ENCODE results near the gene GPR87.

Gene GPR87

DNA sequence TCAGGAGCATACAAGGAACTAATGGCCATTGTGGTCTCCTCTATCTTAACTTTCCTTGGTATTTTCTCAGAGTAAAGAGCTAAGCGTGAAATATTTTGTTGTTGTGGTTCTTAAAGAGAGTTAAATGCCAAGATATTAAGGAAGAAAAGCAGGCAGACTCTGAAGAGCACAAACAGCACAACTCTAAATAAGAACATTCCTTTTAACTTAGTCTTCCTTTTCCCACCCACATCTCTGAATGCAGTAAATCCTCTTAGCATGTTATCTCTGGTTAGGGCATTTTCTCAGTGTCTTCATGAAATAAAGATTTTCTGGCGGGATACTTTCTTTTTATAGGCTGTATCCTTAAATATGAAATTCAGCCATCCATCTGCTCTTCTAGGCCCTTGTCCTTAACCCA, 1.5 kb downstream of the GPR87 start:
- DNase-seq, result no peak

DNA sequence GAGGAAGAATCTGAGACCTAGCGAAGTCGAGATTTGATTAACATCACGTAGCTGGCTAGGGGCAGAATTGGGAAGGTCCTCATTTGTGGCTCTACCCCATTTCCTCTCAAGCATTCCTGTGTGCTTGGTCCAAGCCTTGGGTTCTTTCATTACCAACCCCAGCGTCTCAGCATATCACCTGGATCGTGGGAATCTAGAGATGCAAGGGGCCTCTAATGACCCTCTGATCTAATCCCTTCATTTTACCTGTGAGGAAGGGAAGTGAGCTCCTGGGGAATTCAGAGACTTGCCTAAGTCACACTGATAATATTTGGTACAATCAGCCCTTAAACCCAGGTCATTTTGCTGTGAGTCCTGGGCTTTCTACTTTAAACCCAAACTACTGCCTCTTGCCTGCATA, 2.0 kb downstream of the GPR87 start:
- DNase-seq, result no peak

DNA sequence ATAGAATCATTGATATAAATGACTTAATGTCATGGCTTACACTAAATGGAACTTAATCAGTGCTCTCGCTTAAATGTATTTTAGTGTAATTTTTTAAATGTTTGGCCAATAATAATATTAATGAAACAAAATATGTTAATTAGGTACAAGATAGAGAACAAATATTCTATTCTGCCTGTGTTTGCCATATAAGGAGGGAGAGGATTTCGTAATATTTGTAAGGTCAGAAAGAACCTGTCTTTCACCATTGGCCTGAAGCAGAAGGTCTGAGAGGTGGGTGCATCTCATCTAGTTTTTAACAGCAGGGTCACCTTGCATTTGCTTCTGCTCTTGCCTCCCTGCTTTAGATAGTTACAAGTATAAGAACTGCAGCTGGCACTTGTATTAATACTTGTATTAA, 2.5 kb downstream of the GPR87 start:
- DNase-seq, result no peak

DNA sequence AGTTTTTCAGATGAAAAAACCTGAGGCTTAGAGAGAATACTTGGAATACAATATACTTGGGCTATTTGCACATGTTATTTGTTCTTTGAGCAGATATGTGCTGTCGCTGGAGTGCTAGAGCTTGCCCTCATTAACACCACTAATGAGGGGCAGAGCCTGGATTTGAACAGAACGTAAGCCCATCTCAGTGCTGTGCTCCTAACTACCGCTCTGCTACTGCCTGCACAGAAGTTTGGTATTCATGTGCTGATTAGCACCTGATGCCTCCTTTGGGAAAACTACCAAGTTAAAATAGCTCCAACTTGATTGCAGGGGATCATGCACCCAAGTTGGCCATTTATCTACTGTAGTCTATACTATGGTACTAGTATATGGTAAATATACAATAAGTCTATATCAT, 3.6 kb downstream of the GPR87 start:
- DNase-seq, result no peak

DNA sequence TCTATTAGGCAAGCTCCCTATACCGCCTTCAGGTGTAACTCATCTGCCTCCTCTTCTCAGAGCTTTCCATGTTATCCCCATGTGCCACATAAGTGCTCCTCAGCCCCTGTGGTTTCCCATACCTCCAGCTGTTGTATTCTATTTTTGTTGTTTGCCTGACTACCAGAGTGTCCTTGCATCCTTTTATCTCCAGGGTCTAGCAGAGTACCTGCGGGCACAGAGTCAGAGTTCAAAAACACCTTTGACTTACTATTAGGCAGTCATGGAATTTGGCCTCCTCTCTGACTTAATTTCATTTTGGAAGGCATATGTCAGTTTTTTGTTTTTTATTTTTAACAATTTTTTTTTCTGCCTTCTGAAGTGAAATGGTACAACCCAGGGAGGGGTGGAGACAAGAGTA, 7.1 kb downstream of the GPR87 start:
- no peak for DNase-seq

DNA sequence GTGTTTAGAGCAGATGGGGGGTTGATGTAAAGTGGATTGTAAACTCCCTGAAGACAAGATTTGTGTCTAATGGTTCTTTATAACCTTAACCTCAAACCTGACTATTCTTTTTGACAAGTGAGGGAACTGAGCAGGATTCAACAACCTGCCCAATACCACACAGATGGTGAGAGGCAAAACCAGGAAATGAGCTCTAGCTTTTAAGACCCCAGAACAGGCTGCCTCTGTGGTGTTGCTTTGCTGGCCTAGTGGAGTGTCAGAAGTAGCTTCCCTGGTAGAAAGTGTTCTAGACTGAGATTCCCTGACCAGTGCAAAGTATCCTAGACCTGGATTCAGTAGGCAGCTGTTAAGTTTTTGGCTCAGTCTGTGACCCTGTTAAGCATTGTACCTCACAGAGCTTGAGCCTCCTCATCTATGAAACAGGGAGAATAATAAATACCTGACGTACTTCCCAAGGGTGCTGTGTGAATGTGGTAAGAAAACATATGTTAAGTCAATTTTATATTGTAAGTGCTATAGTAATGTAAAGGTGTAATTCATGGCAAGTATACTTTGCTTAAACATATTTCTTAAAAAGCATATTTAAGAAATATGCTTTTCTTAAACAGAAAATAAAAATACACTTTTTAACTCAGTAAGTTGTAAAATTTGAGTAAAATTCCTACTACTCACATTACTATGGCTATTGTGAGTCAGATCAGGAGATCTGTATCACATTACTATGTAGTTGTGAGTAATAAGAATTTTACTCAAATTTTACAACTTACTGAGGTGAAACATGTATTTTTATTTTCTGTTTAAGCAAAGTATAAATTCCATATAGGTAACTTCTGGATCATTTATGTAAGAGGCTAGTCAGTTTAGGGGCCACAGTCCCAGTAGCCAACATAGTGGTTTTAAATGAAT, 8.8 kb downstream of the GPR87 start:
- DNase-seq, result no peak

DNA sequence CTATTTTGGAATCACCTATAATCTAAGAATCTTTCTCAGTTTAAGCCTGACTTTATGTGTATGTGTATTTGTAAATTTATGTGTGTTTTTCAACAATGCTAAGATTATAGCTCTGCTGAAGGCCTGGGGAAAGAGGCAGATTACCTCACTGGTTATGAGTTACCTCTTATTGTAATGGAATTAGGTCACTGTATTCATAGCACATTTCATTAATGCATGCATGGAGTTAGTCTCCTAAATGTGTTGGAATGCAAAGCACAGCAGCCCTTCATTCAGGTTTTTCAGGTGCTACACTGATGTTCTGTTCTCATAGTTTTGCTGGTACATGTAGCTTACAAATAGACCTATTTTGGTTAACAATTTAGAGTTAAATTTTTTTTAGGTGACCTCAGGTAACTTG, 9.5 kb downstream of the GPR87 start:
- no peak for DNase-seq

DNA sequence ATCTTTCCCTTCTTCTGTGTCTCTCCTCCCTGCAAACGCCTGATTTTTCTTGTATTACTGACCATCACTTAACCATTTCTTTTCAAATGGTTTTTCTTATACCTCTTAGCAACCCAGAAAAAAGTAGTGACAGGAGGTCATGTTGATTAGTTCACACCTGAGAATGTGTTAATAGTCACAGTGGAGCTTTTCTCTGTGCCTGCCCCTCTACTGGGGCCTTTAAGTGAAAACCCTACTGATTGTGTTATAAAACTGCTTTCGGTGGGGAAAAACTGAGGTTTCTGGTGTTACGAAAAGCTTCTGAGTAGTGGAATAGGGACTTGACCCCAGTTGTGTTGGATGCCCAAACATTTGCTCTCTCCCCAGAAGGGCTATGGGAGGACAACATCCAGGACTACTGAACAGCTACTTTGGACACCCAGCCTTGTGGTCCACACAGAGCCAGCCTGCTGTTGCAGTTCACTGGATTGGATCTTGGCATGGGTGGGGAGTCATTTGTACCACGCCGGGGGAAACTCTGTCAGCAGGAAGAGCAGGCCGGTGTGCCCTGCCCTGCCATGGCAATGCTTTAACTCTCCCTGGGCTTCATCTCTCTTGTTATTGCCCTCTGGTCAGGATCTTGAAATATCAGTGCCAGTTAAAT, 10.3 kb downstream of the GPR87 start:
- no peak for DNase-seq

DNA sequence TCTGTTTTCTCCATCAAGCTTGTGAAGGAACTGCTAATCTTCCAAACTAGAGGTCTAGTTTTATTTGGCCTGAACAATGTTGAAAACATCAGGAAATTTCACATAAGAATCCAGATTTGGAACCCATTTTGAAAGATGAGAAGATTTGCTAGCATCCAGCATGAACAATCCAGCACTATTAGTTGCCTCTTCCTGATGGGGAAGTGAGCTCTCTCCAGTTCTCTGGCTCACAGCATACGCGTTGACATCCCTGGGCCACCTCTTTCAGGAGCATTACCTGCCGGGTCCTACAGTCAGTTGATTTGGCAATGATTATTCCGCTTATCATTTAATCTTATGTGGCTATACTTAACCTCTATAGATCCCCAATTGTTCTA, 10.9 kb downstream of the GPR87 start:
- no peak for DNase-seq

DNA sequence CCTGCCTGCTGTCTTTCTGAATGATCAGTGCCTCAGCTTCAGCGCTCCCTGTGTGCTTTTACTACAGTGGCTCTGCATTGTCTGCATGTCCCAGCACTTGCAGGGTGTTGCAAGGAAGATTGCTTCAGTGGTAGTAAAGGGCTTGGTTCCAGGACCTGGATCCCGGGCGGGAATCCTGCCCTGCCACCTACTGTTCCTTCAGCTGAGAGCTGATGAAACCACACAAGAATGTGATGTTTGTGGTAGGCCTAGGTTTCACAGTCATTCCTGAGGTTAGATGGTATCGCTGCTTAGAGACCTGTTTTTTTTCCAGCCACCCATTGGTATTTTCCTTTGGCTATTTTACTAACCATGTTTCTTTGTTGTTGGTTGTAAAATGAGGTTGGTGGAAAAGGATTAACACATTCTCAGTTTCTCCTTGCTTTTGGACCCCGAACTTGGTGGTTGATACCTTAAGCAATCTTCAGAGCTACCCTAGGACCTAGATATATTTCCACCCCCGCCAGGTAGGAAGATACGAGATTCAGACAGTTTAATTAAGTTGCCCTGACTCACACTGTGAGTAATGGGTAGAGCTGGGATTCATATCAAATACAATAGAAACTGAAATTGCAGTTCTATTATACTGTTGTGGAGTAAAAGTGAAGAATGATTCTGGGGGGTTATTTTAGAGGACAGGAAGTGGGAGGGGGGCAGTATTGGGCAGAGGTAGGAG, 11.4 kb downstream of the GPR87 start:
- no peak for DNase-seq

DNA sequence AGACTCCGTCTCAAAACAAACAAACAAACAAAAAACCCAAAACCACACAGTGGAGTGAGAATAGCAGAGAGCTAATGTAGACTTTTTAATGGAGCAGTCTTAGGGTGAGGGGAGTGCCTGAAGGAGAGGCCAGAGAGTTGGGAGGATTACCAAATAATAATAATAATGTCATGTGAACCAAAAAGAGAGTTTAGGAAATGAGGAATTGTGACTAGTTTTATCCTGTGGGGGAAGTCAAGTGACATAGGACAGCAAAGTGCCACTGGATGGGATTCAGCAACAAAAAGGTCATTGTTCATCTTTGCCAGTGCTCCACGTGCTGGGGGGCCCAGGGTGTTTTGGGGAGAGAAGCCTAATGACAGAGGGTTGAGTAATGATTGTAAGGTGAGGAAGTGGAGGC, 12.9 kb downstream of the GPR87 start:
- DNase-seq, result peak in 1 of 2 donors; percentile 50

DNA sequence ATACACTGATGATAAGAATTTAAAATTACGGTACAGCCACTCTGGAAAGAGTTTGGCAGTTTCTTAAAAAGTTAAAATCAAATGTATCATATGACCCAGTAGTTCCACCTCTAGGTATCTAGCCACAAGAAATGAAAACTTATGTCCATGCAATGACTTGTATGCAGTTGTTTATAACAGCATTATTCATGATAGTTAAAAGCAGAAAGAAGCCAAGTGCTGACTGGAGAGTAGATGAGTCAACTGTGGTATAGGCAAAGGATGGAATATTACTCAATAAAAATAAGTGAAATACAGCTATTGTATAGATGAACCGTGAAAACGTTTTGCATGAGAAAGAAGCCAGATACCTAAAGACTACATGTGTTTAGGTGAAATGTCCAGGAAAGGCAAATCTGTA, 14.8 kb downstream of the GPR87 start:
- no peak for DNase-seq

DNA sequence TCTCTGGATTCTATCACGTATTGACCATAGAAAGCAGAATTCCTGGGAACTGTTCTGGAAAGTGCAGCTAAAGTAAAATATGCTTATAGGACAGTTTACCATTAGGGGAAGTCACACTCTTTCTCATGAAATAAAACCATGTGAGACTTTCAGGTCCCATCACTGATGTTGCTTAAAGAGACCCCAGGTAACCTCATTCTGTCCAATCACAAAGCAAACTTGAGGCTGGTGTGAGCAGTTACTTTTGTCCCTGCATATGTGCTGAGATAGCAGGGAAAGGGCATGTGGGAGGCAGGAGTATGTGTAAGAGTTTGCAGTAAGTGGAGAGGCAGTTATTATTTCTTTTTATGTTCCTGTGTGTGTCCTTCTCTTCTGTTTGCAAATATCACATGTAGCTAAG, 16.1 kb downstream of the GPR87 start:
- DNase-seq, result peak in 1 of 2 donors; percentile 72

DNA sequence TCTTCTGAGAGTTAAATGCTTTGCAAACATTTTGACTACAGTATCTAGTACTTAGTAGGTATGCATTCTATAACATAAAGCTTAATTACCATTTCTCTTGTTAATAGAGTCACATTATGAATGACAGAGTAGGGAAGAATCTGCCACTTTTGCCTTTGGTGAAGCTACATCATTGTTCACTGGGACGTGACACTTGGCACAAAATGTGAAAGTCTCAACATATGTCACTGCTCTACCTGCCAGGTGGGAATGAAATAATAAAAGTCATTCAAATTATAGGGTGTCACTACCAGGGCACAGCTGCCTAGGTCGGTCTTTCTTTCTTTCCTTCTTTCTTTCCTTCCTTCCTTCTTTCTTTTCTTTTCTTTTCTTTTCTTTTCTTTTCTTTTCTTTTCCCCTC, 17.6 kb downstream of the GPR87 start:
- DNase-seq, result no peak

DNA sequence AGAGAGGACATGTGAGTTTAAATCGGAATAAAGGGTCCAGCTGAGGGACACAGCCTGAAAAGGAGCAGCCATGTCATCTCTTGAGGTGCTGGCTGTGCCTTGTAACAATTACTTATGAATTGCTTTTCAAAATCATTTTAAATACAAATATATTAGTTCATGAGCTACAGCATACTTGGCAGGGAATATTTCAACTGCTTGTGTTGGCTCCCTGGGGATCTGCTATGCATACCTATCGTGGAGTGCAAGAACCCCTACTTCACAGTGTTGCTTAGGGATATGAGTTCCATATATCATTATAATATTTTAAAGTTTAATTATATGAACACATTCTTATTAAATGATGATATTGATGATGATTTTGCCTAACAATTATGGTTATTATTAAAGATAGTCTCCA, 19.2 kb downstream of the GPR87 start:
- no peak for DNase-seq

DNA sequence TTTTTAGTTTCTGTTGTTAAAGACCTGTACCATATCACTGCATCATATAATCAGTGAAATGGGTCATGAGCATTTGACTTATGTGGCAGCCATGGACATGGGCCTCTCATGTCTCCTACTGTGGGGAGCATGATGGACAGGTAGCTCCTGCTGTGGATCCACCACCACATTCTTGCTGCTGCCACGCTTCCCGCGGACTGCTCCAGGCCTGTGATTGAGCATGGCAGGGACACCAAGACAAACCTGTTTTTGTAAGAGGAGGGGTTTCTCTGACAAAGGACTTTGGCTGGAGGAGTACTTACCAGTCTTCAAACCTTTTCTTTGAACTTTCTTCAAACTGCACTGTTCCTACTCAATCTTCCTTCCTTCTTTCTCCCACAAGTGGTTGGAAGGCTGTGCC, 20.4 kb downstream of the GPR87 start:
- no peak for DNase-seq

DNA sequence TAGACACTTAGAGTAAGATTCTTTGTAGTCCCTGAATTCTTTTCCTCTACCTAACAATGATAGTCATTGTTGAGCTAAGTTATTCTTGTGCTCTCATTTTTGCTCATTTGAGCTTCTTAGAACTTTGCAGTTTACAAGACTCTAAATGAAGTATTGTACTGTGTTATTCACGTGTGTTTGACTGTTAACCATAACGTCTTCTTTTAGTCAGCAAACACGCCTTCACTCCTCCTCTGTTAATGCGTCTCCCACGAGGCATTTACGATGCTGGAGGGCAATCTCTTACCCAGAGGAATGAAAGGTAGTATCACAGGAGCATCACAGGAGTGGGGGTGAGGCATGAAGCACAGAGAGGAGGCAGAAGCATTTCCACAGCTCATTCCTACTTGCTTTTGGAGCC, 23.5 kb downstream of the GPR87 start:
- no peak for DNase-seq

DNA sequence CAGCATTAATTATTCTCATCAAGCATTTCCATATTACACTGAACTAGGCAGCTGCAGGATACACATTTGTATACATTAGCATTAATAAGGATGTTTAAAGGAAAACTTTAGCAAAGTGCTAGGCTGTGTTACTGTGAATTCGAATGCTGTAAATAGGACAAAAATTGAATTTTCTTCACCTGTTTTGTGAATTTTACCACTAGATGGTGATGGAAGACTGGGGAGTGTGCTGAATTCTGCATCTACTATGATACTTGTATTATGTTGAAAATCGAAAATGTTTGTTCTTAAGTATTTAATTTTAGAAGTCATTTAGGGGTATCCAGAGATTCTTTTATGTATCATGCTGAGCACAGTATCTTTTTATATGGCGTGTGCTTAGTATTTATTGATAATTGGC, 25.9 kb downstream of the GPR87 start:
- DNase-seq, result peak; percentile 51 to 71

DNA sequence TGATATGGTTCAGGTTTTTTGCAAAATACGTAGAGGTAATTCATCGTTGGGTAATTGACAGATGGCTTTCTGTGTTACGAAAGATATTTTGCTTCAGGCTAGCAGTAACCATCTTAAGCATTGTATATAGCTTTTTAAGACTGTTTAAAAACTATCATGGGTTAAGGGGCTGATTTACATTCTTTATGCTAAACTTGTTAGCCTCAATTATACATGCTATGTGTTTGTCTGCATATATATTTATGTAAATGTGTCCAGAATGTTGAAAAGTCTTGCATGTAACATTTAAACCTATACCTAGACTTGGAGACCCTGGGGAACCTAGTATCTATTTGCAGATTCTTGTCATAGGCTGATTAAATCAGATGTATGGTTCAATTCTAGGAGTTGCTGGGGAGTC, 27.2 kb downstream of the GPR87 start:
- no peak for DNase-seq

DNA sequence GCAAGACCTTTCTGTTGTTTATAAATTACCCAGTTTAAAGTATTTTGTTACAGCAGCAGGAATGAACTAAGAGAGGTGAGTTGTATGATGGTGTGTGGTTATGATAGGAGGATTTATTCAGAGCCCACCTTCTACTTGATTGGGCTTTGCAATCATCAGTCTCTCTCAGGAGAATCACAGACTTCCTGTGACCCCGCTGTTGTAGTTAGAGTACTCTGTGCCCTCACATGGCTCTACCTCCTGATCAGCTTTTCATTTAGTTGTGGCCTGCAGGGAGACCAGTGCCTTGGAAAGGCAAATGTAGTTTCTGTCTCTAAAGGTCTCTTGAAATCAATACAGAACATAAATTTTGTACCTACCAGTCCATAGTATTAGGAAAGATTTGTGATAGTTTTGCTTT, 30.7 kb downstream of the GPR87 start:
- no peak for DNase-seq

DNA sequence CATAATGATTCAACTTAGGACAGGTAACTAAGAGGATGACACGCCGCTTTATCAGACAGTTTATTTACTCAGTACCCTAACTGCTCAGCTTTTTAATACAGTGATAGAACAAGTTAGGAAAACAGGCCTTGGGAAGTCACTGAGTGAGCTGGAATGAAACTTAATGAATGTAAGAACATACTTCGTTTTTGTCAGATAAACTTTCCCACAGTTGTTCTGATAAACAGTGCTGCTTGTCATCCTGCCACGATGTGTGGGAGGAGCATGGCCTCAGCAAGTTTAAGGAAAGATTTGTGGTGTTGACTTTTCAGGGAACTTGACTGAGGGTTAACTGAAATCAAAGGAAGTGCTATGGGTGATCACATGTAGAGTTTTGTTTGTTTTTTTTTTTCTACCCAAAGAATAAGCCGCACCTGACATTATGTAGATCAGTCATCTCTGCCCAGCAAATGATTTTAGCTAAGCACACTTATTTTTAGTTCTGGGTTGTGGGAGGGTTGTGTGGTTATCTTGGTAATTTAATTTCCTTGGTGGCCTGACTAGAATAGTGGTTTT, 32.6 kb downstream of the GPR87 start:
- DNase-seq, result peak; percentile 71 to 86

DNA sequence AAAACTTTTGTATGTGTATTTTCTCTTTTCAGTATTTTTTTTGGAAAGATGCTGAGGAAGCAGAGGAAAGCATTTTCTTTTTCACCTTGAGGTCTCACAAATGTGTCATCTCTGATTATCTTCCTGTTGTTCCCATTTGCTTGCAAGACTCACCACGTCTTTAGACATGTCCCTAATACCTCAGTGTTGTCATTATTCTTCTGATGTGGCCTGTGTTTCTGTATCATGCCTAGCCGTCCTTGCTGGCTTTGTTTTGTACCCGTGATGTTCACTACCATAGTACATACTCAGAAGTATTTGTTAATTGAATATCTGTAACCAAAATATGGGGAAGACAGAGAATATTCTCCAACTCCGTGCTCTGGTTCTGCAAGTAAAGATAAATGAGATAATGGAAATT, 33.2 kb downstream of the GPR87 start:
- no peak for DNase-seq

DNA sequence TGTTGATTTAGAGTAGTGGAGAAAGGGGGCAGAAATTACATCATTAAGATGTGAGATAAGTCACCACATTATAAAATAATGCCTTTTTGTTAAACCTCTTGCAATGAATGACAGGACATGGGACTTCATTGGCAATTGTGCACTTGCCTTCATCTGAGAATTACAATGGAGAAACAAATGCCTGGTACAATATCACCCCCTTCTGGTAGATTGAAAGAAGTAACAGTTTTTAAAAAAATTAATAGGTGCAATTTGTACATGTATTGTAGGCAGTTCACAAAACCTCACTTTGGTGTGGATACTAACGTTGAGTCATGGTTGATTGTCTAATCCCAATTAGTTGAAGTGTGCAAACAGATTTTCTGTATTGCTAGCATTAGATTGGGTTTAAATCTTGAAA, 33.7 kb downstream of the GPR87 start:
- DNase-seq, result peak; percentile 35 to 75

Measured in inflammatory macrophage (primary cell).